AG10803 (cell line): ENCODE data around the gene SNTG2.

Experiments used
- DNase-seq: peaks from one replicate; pipeline ENCODE4 v3.0.0; 2010; ENCODE audit warnings: low read depth
- H3K4me3 ChIP-seq: 2 replicates; pipeline ENCODE4 v1.5.1; 2011; ENCODE audit warnings: mild to moderate bottlenecking, low read length, control low read depth
- TF ChIP-seq, protein P1 (sequence below): conservative IDR thresholded peaks from 2 replicates; pipeline ENCODE4 v1.5.1; 2011; ENCODE audit warnings: mild to moderate bottlenecking, low read length, control low read depth, inconsistent platforms

The SNTG2 gene

GRCh38 chr2:1308678-1309077 lies 358.0 kb downstream of the SNTG2 start:
- no peak overlapping the region for H3K4me3 ChIP-seq
- TF ChIP-seq, protein P1, sequence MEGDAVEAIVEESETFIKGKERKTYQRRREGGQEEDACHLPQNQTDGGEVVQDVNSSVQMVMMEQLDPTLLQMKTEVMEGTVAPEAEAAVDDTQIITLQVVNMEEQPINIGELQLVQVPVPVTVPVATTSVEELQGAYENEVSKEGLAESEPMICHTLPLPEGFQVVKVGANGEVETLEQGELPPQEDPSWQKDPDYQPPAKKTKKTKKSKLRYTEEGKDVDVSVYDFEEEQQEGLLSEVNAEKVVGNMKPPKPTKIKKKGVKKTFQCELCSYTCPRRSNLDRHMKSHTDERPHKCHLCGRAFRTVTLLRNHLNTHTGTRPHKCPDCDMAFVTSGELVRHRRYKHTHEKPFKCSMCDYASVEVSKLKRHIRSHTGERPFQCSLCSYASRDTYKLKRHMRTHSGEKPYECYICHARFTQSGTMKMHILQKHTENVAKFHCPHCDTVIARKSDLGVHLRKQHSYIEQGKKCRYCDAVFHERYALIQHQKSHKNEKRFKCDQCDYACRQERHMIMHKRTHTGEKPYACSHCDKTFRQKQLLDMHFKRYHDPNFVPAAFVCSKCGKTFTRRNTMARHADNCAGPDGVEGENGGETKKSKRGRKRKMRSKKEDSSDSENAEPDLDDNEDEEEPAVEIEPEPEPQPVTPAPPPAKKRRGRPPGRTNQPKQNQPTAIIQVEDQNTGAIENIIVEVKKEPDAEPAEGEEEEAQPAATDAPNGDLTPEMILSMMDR = no peak
- no peak for DNase-seq

- DNase-seq = no peak
- no peak overlapping the region for H3K4me3 ChIP-seq
- TF ChIP-seq, protein P1 = no peak
Measured at GRCh38 chr2:1309507-1309906, 358.9 kb downstream of the SNTG2 start.

GRCh38 chr2:1310202-1310601 lies 359.6 kb downstream of the SNTG2 start:
- TF ChIP-seq, protein P1 = no peak
- no peak for DNase-seq
- H3K4me3 ChIP-seq = no peak overlapping the region

- DNase-seq = no peak
- no peak overlapping the region for H3K4me3 ChIP-seq
- TF ChIP-seq, protein P1 = no peak
Measured at GRCh38 chr2:1310866-1311265, 360.2 kb downstream of the SNTG2 start.

GRCh38 chr2:1313240-1313924 lies 362.7 kb downstream of the SNTG2 start:
- no peak overlapping the region for H3K4me3 ChIP-seq
- no peak for DNase-seq
- TF ChIP-seq, protein P1 = no peak

GRCh38 chr2:1314254-1314653 lies 363.6 kb downstream of the SNTG2 start:
- TF ChIP-seq, protein P1 = no peak
- no peak for DNase-seq
- H3K4me3 ChIP-seq = no peak overlapping the region

DNA sequence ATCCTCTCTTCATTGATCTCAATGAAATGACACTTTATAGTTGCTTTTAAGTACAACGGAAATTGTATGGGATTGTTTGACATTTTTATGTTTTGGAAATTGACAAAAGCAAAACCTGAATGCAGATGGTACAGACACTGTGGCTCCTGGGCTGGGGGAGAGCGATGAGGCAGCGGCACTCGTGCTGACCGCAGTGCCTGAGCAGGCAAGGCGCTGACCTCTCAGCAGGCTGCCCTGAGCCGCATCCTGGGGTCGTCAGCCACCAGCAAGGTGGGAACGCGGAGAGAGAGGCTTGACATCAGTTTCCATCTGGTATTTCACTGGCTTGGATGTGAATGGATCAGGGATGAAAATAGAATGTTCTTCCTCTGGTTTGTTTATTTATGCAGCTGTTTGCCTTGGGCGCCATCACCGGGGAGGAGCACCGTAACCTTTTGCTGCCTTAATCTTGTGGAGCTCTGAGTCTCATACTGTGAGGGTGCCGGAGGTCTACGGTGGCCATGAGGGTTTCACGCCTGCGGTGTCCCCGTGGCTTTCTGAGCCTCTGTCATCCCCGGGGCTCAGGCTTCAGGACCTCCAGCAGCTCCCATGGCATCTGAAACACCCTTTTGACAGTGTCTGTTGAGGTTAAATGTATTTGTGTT lies 367.8 kb downstream of the SNTG2 start:
- no peak overlapping the region for H3K4me3 ChIP-seq
- TF ChIP-seq, protein P1 = no peak
- DNase-seq = no peak
